BE2C (cell line): ENCODE results near the gene PRKG1.

ENCODE experiments used
- DNase-seq: peaks from one replicate; pipeline ENCODE4 v3.0.0-alpha.2; 2020
- H3K27me3 ChIP-seq: fragments of 250-450 bp; sonication (Bioruptor Pico); 2 replicates; pipeline ENCODE4 v1.5.1; 2020; ENCODE audit warnings: mild to moderate bottlenecking
- H3K36me3 ChIP-seq: fragments of 250-450 bp; sonication (Bioruptor Pico); 2 replicates; pipeline ENCODE4 v1.5.1; 2020; ENCODE audit warnings: mild to moderate bottlenecking
- H3K4me1 ChIP-seq: fragments of 250-450 bp; sonication (Bioruptor Pico); 2 replicates; pipeline ENCODE4 v1.5.1; 2020
- H3K4me3 ChIP-seq: 2 replicates; pipeline ENCODE4 v1.5.1; 2011; ENCODE audit warnings: low read depth, low read length
- H3K9me3 ChIP-seq: fragments of 250-450 bp; sonication (Bioruptor Pico); 2 replicates; pipeline ENCODE4 v1.5.1; 2020
- TF ChIP-seq, protein P1 (sequence below): IDR thresholded peaks from 2 replicates; pipeline ENCODE4 v1.5.1; 2012; ENCODE audit warnings: mild to moderate bottlenecking, low read depth, low read length

Gene PRKG1

DNA sequence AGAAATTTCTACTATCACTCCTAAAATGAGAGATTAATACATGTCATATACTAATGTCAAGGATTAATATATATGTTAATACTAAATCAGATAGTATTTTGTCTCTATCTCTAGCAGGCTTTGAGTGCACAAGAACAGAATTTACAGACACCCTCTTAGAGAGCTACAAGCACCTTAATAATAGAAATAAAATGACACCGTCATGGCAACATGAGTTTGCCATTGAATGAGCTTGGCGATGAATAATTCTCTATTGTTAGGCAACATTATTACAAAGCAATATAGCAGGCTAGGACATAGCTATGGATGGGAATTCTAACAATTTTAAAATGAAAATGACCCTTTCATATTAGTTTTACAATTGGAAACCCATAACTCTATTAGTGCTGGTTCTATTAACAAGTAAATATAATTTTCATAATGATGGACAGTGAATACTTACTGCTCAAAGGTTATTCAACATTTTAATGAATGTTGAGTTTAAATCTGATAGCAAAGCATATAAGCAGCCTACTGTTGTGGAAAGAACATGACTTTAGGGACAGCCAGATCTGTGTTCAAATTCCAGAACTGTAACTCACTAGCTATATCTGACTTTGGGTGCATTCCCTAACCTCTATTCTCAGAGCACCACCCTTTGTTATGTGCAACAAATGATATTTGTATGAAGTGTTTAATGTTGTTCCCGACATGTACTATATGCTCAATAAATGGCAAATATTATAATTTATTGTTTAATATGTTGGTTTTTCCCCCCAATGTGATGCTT lies 1055.3 kb downstream of the PRKG1 start:
- no peak overlapping the region for H3K4me3 ChIP-seq
- H3K36me3 ChIP-seq = no peaks in the 10 kb centered on the region
- no peak for DNase-seq
- H3K4me1 ChIP-seq = no peaks in the 10 kb centered on the region
- no peaks in the 10 kb centered on the region for H3K27me3 ChIP-seq
- TF ChIP-seq, protein P1, sequence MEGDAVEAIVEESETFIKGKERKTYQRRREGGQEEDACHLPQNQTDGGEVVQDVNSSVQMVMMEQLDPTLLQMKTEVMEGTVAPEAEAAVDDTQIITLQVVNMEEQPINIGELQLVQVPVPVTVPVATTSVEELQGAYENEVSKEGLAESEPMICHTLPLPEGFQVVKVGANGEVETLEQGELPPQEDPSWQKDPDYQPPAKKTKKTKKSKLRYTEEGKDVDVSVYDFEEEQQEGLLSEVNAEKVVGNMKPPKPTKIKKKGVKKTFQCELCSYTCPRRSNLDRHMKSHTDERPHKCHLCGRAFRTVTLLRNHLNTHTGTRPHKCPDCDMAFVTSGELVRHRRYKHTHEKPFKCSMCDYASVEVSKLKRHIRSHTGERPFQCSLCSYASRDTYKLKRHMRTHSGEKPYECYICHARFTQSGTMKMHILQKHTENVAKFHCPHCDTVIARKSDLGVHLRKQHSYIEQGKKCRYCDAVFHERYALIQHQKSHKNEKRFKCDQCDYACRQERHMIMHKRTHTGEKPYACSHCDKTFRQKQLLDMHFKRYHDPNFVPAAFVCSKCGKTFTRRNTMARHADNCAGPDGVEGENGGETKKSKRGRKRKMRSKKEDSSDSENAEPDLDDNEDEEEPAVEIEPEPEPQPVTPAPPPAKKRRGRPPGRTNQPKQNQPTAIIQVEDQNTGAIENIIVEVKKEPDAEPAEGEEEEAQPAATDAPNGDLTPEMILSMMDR = no peak
- no peaks in the 10 kb centered on the region for H3K9me3 ChIP-seq

DNA sequence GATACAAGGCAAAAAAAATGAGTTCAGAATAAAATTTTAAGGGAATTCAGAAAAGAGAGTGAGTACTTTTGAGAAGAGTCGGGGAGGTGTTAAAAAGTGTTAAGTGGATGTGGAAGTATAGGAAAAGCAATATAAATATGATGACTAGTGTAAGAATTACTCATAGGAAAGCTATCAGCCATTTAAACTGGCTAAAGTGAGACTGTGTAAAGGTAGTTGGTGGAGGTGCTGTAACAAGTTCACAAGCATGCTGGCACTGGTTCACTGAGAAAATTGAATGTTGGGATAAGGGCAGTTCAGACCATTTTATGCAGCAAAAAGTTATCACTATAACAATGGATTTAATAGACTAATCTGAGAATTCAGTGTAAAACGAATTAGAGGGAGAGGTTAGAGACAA lies 1060.8 kb downstream of the PRKG1 start:
- Histone ChIP-seq H3K4me1 (no peaks in the 10 kb centered on the region), H3K9me3 (no peaks in the 10 kb centered on the region), H3K36me3 (no peaks in the 10 kb centered on the region), H3K4me3 (no peak overlapping the region), H3K27me3 (no peaks in the 10 kb centered on the region)
- no peak for DNase-seq
- TF ChIP-seq, protein P1 = no peak

DNA sequence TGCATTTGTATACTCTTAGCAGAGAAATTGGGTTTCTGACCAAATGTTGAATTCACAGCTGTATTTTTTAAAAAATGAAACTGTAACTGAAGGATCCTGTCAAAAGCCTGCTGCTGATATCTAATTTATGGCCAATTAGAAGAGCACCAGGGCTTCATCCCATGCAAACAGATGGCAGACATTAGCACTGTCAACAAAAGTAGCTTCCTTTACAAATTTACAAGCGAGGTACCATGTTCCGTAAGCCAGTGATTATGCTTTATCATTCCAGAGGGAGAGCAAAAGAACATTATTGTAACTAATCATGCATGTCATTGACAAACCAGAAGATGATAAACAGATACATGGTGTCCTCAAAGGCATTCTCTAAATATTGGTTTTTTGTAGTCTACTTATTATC lies 1062.6 kb downstream of the PRKG1 start:
- H3K27me3 ChIP-seq = no peaks in the 10 kb centered on the region
- H3K4me3 ChIP-seq = no peak overlapping the region
- H3K36me3 ChIP-seq = no peaks in the 10 kb centered on the region
- DNase-seq = no peak
- H3K4me1 ChIP-seq = no peaks in the 10 kb centered on the region
- TF ChIP-seq, protein P1 = no peak
- H3K9me3 ChIP-seq = no peaks in the 10 kb centered on the region

DNA sequence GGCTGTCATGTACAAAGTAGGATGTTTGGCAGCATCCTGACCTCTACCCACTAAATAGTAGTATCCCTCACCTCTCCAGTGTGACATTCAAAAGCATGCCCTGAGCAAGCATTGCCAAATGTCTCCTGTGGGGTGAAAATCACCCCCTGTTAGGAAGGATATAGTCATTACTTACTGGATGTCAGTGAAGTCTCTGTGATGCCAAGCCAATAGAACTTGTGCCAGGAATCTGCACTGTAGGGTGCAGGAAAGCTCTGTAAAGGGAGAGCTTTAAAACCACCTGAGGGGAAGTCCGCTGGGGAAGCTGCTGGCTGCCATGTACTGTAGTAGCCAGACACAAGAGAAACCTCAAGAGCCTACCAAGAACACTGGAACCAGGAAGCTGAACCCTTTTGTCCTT lies 1069.1 kb downstream of the PRKG1 start:
- TF ChIP-seq, protein P1 = no peak
- no peak for DNase-seq

DNA sequence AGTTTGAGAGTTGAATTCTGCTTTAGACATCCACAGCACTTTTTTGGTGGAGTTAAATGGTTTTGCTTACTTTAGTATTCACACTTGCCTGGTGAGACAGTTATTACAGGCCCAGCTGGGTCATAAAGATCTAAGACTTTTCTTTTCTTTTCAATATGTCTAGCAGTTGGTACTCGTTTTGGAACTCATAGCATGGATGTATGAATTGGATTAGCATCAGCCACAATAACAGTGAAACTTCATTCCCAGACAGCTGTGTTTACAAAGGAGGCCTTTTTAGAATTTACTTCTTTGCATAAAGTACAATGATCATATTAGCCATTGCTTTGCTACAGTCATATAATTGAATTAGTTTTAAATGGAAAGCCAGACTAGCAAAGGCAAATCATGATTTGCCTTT lies 1071.3 kb downstream of the PRKG1 start:
- no peak for DNase-seq
- no peaks in the 10 kb centered on the region for H3K4me1 ChIP-seq
- no peak overlapping the region for H3K4me3 ChIP-seq
- no peaks in the 10 kb centered on the region for H3K9me3 ChIP-seq
- H3K36me3 ChIP-seq = no peaks in the 10 kb centered on the region
- H3K27me3 ChIP-seq = no peaks in the 10 kb centered on the region
- TF ChIP-seq, protein P1 = no peak

More for the DNA sequence above, 1069.1 kb downstream of the PRKG1 start:
- H3K4me3 ChIP-seq = no peak overlapping the region
- H3K9me3 ChIP-seq = no peaks in the 10 kb centered on the region
- H3K27me3 ChIP-seq = no peaks in the 10 kb centered on the region
- no peaks in the 10 kb centered on the region for H3K4me1 ChIP-seq
- no peaks in the 10 kb centered on the region for H3K36me3 ChIP-seq

DNA sequence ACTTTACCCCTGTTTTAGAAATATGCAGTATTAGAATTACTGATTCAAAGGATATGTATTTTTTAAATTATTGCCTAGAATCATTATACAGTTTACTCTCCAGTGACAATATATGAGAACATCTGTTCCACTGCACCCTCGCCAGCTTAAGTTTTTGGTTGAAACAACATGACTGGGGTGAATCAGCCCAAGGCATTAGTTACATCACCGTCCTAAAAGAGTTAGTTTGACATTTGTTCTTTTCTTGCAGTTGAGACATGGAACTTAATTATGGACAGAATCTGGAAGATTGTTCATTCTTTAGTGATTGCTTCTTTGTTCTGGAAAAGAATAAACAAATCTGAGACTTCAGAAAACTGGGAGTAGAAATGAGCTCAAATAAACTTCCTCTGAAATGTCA lies 1072.5 kb downstream of the PRKG1 start:
- TF ChIP-seq, protein P1 = no peak
- H3K4me3 ChIP-seq = no peak overlapping the region
- no peaks in the 10 kb centered on the region for H3K4me1 ChIP-seq
- DNase-seq = no peak
- no peaks in the 10 kb centered on the region for H3K9me3 ChIP-seq
- no peaks in the 10 kb centered on the region for H3K27me3 ChIP-seq
- no peaks in the 10 kb centered on the region for H3K36me3 ChIP-seq
